ENCODE results near the gene MXRA7. TPM values are rescaled to one million over a fixed set of nuclear protein-coding genes. Genes with fewer than 3 reads are reported as not detected.

Gene MXRA7
- total RNA-seq, 1 experiment from 2014 or later, result 77.9 TPM

- Histone ChIP-seq H3K27ac (ENCODE audit: low read length) (no peak overlapping the region), H3K36me3 (ENCODE audit: control insufficient read depth, insufficient read depth, low read length) (no peaks in the 10 kb centered on the region), H3K9me3 (ENCODE audit: control insufficient read depth, insufficient read depth, low read depth, low read length) (no peaks in the 10 kb centered on the region), H3K4me3 (ENCODE audit: low read depth in 2 of 2, low read length in 2 of 2) (no peak overlapping the region), H3K27me3 (ENCODE audit: control insufficient read depth, insufficient read depth, low read length) (no peaks in the 10 kb centered on the region), H3K4me1 (ENCODE audit: control insufficient read depth, insufficient read depth, low read length) (no peaks in the 10 kb centered on the region)
- ChIA-PET POLR2A (no interaction called here), CTCF (no interaction called here)
- no peak for TF ChIP-seq REST (IDR thresholded peaks at IDR 0.05; ENCODE audit: insufficient read depth in 1 of 2, low read depth in 2 of 2, low read length in 1 of 2)
- TF ChIP-seq CTCF (IDR thresholded peaks at IDR 0.05), result no peak
- TF ChIP-seq POLR2AphosphoS5 (IDR thresholded peaks at IDR 0.05; ENCODE audit: low read depth, low read length), result no peak
- TF ChIP-seq SIN3A (IDR thresholded peaks at IDR 0.05; ENCODE audit: borderline replicate concordance, insufficient read depth, low read depth, low read length), result no peak
- ATAC-seq (no peak), DNase-seq (ENCODE audit: low read depth, low spot score) (no peak)
- intact Hi-C loops (cut with micrococcal nuclease; ENCODE audit: unreplicated experiment) (no loop called here), in situ Hi-C loops (cut with HindIII; ENCODE audit: low pct_unique_long_range_greater_than_20kb, low sequenced_read_pairs) (no loop called here)
- no TSS peak for BruUV-seq (replicated peaks)
These were observed 75.0 kb downstream of the MXRA7 start for GRCh38 chr17:76635659-76636360.

GRCh38 chr17:76635039-76635438 lies 75.7 kb downstream of the MXRA7 start:
- TF ChIP-seq POLR2AphosphoS5 (IDR thresholded peaks at IDR 0.05; ENCODE audit: low read depth, low read length), result no peak
- TF ChIP-seq CTCF (IDR thresholded peaks at IDR 0.05), result no peak
- TF ChIP-seq REST (IDR thresholded peaks at IDR 0.05; ENCODE audit: insufficient read depth in 1 of 2, low read depth in 2 of 2, low read length in 1 of 2), result no peak
- no peak for TF ChIP-seq SIN3A (IDR thresholded peaks at IDR 0.05; ENCODE audit: borderline replicate concordance, insufficient read depth, low read depth, low read length)
- no peak for TF ChIP-seq TCF7L2 (IDR thresholded peaks at IDR 0.05; ENCODE audit: low read depth, low read length)
- ChIA-PET CTCF (interaction anchor here (0.5 kb wide), 1 partner anchor 15 kb away, joined by 8 read pairs; no protein-coding TSS in a partner anchor), POLR2A (no interaction called here)
- Histone ChIP-seq H3K9me3 (ENCODE audit: control insufficient read depth, insufficient read depth, low read depth, low read length) (no peaks in the 10 kb centered on the region), H3K36me3 (ENCODE audit: control insufficient read depth, insufficient read depth, low read length) (no peaks in the 10 kb centered on the region), H3K4me3 (ENCODE audit: low read depth in 2 of 2, low read length in 2 of 2) (no peak overlapping the region), H3K4me1 (ENCODE audit: control insufficient read depth, insufficient read depth, low read length) (no peaks in the 10 kb centered on the region), H3K27ac (ENCODE audit: low read length) (no peak overlapping the region), H3K27me3 (ENCODE audit: control insufficient read depth, insufficient read depth, low read length) (no peaks in the 10 kb centered on the region)
- DNase-seq (ENCODE audit: low read depth, low spot score) (no peak), ATAC-seq (no peak)
- in situ Hi-C loops (cut with HindIII; ENCODE audit: low pct_unique_long_range_greater_than_20kb, low sequenced_read_pairs) (no loop called here), intact Hi-C loops (cut with micrococcal nuclease; ENCODE audit: unreplicated experiment) (no loop called here)
- BruUV-seq (replicated peaks), result no TSS peak

Measured in Panc1 (cell line).